ENCODE results near the gene MATN3. TPM values are rescaled to one million over a fixed set of nuclear protein-coding genes. Genes with fewer than 3 reads are reported as not detected.

Gene MATN3
- total RNA-seq, 1 experiment from 2014 or later = 13.5 TPM

DNA sequence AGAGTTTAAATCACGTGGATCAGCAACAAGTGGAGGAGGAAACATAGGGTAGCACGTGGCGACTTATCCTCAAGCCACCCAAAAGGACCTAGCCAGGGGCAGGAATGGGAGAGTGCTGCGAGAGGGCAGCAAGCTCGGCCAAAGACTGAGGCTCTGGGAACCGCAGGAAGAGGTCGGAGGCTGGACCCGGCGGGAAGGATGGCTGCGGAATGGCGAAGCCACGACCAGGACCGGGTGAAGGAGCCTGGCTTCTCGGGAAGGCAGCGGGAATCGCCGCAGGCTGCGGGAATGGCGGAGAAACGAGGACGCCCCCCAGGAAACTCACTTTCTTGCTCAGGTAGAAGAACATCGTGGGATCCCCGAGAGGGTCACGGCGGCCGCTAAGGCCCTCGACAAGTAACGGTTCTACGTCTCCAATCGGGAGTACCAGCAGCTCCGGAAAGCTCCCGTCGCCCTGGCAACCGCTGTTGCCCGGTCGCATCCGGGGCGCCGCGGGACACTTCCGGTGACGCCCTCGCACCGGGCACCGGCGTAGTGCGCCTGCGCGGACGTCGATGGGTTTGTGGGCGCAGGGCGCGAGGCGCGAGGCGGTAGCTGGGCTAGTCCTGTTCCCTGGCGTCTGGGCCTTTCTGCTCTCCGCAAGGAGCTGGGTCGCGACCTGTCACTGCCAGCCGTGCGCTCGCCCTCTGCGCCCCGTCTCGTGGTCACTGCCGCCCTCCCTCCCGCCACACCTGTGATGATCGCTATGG, 22.6 kb downstream of the MATN3 start, which contains the start of gene WDR35:
Gene WDR35 (minus strand): TSS at position 439 of the 749 bp plus-strand sequence. CDS start 90 bp downstream, at position 349.
- Histone ChIP-seq H2BK15ac (ENCODE audit: low read depth, low read length) (no peak within 1 kb of the TSS), H3K79me1 (ENCODE audit: insufficient read depth, low read depth, low read length, poor library complexity, severe bottlenecking) (no peaks in the 10 kb centered on the region), H2BK12ac (ENCODE audit: insufficient read length, low read depth, low read length) (no peak within 1 kb of the TSS), H4K5ac (ENCODE audit: insufficient read length, low read depth, low read length) (no peak within 1 kb of the TSS), H3K79me2 (ENCODE audit: insufficient read depth, low read length) (peaks cover 10% of the 10 kb centered on the region; the same call in 1 of the 2 replicates), H3K27me3 (ENCODE audit: insufficient read depth, low read length) (no peaks in the 10 kb centered on the region), H3T11ph (ENCODE audit: low read length) (peak within 1 kb of the TSS; percentile 53), H3K4me1 (ENCODE audit: insufficient read depth, low read length) (peaks cover 4% of the 10 kb centered on the region; the same call in 1 of the 2 replicates), H2AFZ (ENCODE audit: low read length) (peak within 1 kb of the TSS; percentile 67), H3K27ac (ENCODE audit: insufficient read length, low read depth, low read length) (no peak within 1 kb of the TSS), H3K56ac (ENCODE audit: insufficient read length, low read depth, low read length) (no peak within 1 kb of the TSS), H3K4me2 (ENCODE audit: insufficient read depth, insufficient read length, low read length) (peak within 1 kb of the TSS; percentile 75), H4K8ac (replicated peaks; ENCODE audit: insufficient read length, low read depth, low read length) (no peak within 1 kb of the TSS), H2BK5ac (ENCODE audit: insufficient read length, low read length) (no peak within 1 kb of the TSS), H2AK5ac (ENCODE audit: insufficient read length, low read length) (no peak within 1 kb of the TSS), H3K9me3 (ENCODE audit: control insufficient read depth, low read depth, low read length) (no peaks in the 10 kb centered on the region), H3K9ac (ENCODE audit: extremely low read depth, insufficient read length, low read length) (peak within 1 kb of the TSS; percentile 79), H3K23me2 (ENCODE audit: insufficient read length, low read depth, low read length, poor library complexity, severe bottlenecking) (peaks cover 6% of the 10 kb centered on the region), H4K20me1 (ENCODE audit: control insufficient read depth, insufficient read depth, insufficient read length) (no peaks in the 10 kb centered on the region), H4K91ac (ENCODE audit: insufficient read length, low read depth, low read length) (no peak within 1 kb of the TSS), H2BK120ac (ENCODE audit: low read depth, low read length, poor library complexity, severe bottlenecking) (no peak within 1 kb of the TSS), H3K4ac (ENCODE audit: low read depth, low read length) (no peak within 1 kb of the TSS; the same call in 1 of the 2 replicates), H3K23ac (ENCODE audit: insufficient read length, low read depth, low read length) (no peak within 1 kb of the TSS), H3K18ac (ENCODE audit: insufficient read length, low read depth, low read length) (peak within 1 kb of the TSS; percentile 80), H2BK20ac (ENCODE audit: low read depth, low read length, poor library complexity, severe bottlenecking) (no peak within 1 kb of the TSS), H3K14ac (ENCODE audit: insufficient read depth, low read length) (peak within 1 kb of the TSS; percentile 85; the same call in 1 of the 2 replicates)
- Mint-ChIP-seq H3K27ac (peak within 1 kb of the TSS; percentile 70 to 95 (median 93); a peak in 6 of 7 replicates), H3K27me3 (ENCODE audit: low read depth) (no peaks in the 10 kb centered on the region), H3K4me1 (peaks cover 23 to 26% of the 10 kb centered on the region in 2 experiments), H3K4me3 (peak within 1 kb of the TSS; percentile 93 to 96), H3K36me3 (ENCODE audit: insufficient read depth in 1 of 3, low read depth in 3 of 3) (peaks cover 17 to 22% (median 20%) of the 10 kb centered on the region in 3 experiments), H3K9me3 (no peaks in the 10 kb centered on the region)
- peak; percentile 95 for DNase-seq
- WGBS (ENCODE audit: extremely low coverage, insufficient read length, low lambda C conversion rate) = no CpG with 5 or more reads among the region's 70 CpGs
- TF ChIP-seq CTCF (conservative IDR thresholded peaks at IDR 0.05) = no peak

Data from H9 (cell line).